ENCODE results near the gene IRF2BP1.

IRF2BP1 gene

DNA sequence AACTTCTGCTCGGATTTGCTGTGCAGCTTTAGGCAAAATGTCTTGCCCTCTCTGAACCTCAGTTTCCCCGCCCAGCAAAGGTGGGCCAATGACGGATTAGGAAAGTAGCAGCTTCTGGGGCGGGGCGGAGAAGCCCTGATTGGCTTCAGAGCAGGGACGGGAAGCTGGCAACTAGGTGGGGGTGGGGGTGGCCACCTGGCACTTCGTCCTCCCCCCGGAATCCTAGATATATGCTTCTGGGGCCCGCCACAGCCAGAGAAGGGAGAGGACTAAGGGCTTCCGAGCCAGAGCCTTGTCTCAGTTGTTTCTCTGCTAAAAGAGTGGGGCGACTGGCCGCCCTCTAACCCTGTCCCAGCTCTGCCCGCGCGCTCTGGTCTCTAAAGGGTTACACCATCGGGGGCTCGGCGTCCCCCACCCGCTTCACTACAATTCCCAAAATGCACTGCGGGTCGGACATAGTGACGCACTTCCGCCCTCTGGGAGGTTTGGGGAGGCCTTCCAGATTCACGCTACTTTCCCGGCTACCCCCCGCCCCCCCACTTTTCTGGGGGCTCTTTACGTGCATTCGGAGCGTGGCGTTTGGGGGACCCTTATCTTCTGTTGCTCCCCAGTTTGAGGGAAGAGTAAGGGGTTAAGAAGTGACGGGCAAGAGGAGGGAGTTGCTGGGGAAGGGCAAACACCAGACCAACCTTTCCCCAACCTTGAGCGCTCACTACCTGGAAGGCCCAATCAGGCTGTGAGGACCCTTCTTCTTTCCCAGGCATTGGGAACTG, 672 bp upstream of the IRF2BP1 start:
- H3K4me3 ChIP-seq (ENCODE audit: low read depth, low read length): peak overlapping the region; percentile 62
- TF ChIP-seq, protein P1, sequence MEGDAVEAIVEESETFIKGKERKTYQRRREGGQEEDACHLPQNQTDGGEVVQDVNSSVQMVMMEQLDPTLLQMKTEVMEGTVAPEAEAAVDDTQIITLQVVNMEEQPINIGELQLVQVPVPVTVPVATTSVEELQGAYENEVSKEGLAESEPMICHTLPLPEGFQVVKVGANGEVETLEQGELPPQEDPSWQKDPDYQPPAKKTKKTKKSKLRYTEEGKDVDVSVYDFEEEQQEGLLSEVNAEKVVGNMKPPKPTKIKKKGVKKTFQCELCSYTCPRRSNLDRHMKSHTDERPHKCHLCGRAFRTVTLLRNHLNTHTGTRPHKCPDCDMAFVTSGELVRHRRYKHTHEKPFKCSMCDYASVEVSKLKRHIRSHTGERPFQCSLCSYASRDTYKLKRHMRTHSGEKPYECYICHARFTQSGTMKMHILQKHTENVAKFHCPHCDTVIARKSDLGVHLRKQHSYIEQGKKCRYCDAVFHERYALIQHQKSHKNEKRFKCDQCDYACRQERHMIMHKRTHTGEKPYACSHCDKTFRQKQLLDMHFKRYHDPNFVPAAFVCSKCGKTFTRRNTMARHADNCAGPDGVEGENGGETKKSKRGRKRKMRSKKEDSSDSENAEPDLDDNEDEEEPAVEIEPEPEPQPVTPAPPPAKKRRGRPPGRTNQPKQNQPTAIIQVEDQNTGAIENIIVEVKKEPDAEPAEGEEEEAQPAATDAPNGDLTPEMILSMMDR (IDR thresholded peaks at IDR 0.05; ENCODE audit: low read depth, low read length): no peak
- peak; percentile 96 for DNase-seq (ENCODE audit: low read depth, low spot score)
- in situ Hi-C loops (cut with HindIII; ENCODE audit: low sequenced_read_pairs): no loop called here

DNA sequence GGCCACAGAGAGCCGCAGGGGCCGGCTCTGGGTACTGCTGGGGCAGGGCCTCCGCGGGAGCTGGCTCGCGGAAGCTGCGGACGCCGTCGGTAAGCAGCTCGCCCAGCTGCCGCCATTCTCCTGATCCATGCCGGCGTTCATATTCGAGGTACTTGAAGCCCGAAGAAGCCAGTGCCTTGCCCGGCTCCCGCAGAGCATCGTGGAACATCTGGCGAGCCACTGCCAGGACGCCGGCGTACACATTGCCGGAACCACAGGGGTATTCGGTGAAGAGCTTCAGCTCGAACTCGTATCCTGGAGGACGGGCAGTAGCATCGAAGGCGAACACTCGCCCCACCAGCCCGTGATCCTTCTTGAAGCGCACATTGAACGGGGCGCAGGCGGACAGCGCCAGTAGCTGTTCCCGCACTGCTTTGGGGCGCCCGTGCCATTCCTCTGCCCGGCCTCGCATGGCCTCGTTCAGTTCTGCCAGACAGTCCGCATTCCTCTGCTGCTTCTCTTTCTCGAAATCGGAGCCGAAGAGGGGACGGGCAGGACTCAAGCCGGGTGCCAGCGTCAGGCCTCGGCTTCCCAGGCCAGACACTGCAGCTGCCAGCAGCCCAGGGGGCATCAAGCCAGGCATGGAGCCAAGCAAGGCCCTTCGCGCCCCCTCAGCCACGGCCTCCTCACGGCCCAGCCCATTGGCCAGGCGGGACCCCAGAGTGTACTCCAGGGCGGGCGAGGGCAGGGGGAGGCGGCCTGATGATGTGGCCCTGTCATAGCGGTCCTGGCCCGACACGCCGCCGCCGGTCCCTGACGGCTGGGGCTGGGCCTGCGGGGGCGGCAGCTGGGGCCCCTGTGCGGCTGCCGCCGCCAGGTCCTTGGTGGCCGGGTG, 1.0 kb downstream of the IRF2BP1 start:
- no peak for DNase-seq (ENCODE audit: low read depth, low spot score)
- in situ Hi-C loops (cut with HindIII; ENCODE audit: low sequenced_read_pairs): no loop called here
- TF ChIP-seq, protein P1 (IDR thresholded peaks at IDR 0.05; ENCODE audit: low read depth, low read length): no peak
- H3K4me3 ChIP-seq (ENCODE audit: low read depth, low read length): peak overlapping the region; percentile 62

DNA sequence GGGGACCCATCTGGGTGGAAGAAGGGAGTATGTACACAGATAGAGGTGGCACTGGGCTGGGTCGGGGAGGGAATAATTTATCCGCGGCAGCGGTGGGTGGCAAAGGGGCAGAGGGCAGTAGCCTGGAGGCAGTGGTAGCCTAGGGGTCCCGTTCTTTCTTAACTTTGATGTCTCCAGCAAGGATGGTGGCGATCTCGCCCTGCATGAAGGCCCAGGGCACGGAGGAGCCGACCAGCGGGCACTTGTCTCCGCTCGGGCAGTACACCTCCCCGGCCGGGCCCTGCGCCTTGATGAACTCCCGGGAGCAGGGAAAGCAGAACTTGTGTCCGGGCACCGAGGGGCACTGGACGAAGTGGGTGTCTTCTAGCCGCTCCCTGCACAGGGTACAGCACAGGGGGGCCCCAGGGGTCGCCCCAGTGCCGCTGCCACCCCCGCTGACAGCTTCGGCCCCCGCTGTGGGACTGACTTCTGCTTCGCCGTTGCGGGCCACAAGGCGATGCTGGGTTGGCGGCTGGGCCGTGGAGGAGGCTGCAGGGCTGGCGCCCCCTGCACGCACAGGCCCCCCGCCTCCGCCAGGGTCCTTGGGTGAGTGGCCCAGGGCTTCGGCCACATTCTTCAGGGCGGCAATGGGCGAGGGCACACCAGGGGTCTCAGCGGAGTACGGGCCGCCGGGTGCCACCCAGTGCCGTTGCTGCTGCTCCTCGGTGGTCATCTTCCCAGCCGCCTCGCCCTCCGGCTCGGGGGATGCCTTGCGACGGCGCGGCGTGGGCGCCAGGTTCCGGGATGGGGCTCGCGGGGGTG, 1.9 kb downstream of the IRF2BP1 start:
- H3K4me3 ChIP-seq (ENCODE audit: low read depth, low read length): no peak overlapping the region

DNA sequence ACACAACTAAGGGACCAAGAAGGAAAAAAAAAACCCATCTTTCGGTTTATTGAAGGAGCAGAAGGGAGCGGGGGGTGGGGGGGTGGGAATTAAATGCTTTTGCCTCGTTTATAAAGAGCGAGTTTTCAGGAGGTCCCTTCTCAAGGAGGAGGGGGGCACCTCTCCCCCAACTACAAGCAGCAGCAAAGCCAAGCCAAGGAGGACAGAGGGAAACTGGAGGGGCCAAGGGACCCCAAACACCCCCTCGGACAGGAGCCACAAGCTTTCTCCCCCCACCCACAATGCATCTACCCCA, 2.4 kb downstream of the IRF2BP1 start:
- DNase-seq (ENCODE audit: low read depth, low spot score): no peak
- no peak overlapping the region for H3K4me3 ChIP-seq (ENCODE audit: low read depth, low read length)
- TF ChIP-seq, protein P1 (IDR thresholded peaks at IDR 0.05; ENCODE audit: low read depth, low read length): no peak
- in situ Hi-C loops (cut with HindIII; ENCODE audit: low sequenced_read_pairs): no loop called here

More for the DNA sequence above, 1.9 kb downstream of the IRF2BP1 start:
- in situ Hi-C loops (cut with HindIII; ENCODE audit: low sequenced_read_pairs): no loop called here
- TF ChIP-seq, protein P1 (IDR thresholded peaks at IDR 0.05; ENCODE audit: low read depth, low read length): no peak
- DNase-seq (ENCODE audit: low read depth, low spot score): no peak

DNA sequence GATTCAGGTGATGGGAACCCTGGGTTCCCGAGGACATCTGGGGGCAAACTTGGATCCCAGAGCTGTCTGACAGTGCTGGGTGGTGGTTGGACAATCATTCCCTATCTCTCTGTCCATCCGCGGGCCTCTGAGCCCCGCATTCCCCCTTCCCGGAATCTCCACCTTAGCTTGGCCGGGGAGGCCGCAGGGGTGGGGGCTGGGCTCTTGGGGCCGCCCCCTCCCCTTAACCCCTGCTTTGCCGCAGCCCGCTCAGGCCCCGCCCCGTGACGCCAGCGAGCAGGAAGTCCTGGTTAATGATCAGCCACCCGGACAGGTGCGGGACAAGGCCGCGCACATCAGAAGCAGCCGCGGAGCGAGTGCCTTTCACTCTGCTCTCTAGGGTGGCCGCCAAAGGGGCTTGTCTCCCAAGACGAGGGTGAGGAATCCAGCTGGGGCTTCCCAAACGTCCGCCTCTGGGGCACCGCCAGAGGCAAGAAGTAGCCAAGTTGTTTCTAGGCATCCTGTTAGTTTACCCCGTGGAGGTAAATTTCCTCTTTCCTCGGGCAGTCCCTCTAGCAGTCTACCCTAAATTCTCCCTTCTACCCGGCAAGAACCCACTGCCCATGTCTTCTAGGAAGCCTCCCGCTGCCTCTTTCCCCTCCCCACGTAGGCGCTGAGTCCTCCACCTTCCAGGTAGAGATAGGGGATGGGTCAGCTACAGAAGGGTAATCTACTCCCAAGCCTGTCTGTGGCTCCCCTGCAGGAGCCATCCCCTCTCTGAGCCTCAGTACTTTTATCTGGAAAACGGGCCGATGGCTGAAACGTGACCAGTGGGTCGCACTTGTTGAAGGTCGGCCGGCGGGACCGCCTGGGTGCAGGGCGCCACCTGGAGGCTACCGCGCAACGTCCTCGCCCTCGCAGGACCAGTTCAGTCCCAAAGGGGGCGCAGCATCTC, 3.0 kb downstream of the IRF2BP1 start:
- peak; percentile 86 for DNase-seq (ENCODE audit: low read depth, low spot score)
- peak overlapping the region; percentile 4 for H3K4me3 ChIP-seq (ENCODE audit: low read depth, low read length)
- TF ChIP-seq, protein P1 (IDR thresholded peaks at IDR 0.05; ENCODE audit: low read depth, low read length): peak; percentile 100
- in situ Hi-C loops (cut with HindIII; ENCODE audit: low sequenced_read_pairs): no loop called here
